Breast epithelium (tissue), 4 donors: ENCODE data around the gene IL27RA. TPM values are rescaled to one million over a fixed set of nuclear protein-coding genes. Genes with fewer than 3 reads are reported as not detected.
"Not testable (repeated sequence)": the region's sequence is repeated elsewhere in the genome, so short reads cannot be mapped to it uniquely, and the experiment has no call there.

Experiments
- DNase-seq, 2 donors: peaks; one replicate each; pipeline ENCODE4 v3.0.0-alpha.2; 2019; ENCODE audit warnings: low spot score in 2 of 2
- H3K27ac ChIP-seq, 2 donors: fragments of 200-600 bp; sonication (generic) in 1 of 2; one replicate each; pipeline ENCODE4 v1.5.1; 2016 to 2019; ENCODE audit warnings: mild to moderate bottlenecking in 1 of 2
- H3K27me3 ChIP-seq, 2 donors: fragments of 200-600 bp; sonication (generic) in 1 of 2; one replicate each; pipeline versions ENCODE4 v1.5.1 to v1.6.0; 2017 to 2019; ENCODE audit warnings: control low read depth in 1 of 2, mild to moderate bottlenecking in 1 of 2
- H3K36me3 ChIP-seq: fragments of 200-600 bp; one replicate; pipeline ENCODE4 v1.5.1; 2019
- H3K4me1 ChIP-seq, 2 donors: fragments of 200-600 bp; sonication (generic); one replicate each; pipeline ENCODE4 v1.5.1; 2016 to 2019; ENCODE audit warnings: control low read depth in 1 of 2
- H3K4me3 ChIP-seq, 3 donors: fragments of 200-600 bp; sonication (generic); 1 replicate in 2 of 3; 2 replicates in 1 of 3; pipeline ENCODE4 v1.5.1; 2016 to 2019; ENCODE audit warnings: mild to moderate bottlenecking in 3 of 3, moderate library complexity in 2 of 3
- H3K9me3 ChIP-seq, 2 donors: fragments of 200-600 bp; sonication (generic) in 1 of 2; one replicate each; pipeline ENCODE4 v1.5.1; 2016 to 2019; ENCODE audit warnings: control low read depth in 1 of 2
- POLR2A ChIP-seq: fragments of 450-650 bp; IDR thresholded peaks from one replicate; pipeline ENCODE4 v1.6.1; 2016; ENCODE audit warnings: antibody characterized with exemption, mild to moderate bottlenecking, moderate library complexity
- POLR2AphosphoS5 ChIP-seq, 3 donors: sonication (generic); formaldehyde crosslinking; IDR thresholded peaks; one replicate each; pipeline ENCODE4 v1.6.1; 2017; ENCODE audit warnings: antibody characterized with exemption in 3 of 3
- intact Hi-C: fragments of 100-400 bp; cut with DNase I; formaldehyde crosslinking; loops from one replicate; pipeline ENCODE4 v1.15.1; 2023; ENCODE audit warnings: low total_unique reads
- total RNA-seq, 3 donors: library from RNA; depleted of rRNA; stranded (reverse); fragments of >200 nt; gene quantifications; one replicate each; pipeline ENCODE4 v1.1.0, GENCODE V29; 2016
- TF ChIP-seq, protein P1 (sequence below), 3 donors: fragments of 450-650 bp; IDR thresholded peaks; one replicate each; pipeline ENCODE4 v1.5.1; 2016 to 2017; ENCODE audit warnings: antibody characterized with exemption in 3 of 3, mild to moderate bottlenecking in 3 of 3, moderate library complexity in 3 of 3

The IL27RA gene
- total RNA-seq, 3 donors from 2014 or later: 5.1 to 11.0 (median 5.2) TPM

DNA sequence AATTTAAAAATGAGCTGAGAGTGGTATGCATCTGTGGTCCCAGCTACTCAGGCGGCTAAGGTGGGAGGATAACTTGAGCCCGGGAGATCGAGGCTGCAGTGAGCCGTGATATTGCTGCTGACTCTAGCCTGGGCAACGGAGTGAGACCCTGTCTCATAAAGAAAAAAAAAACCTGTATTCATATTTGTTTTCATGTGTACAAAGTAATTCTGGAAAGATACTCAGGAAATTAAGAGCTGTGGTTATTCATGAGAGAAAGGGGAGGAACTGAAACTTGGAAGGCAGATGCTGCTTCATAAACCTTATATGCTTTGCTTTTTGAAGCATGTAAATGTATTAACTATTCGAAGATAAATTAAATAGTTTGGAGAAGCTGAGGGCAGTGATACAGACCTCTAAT is 12.5 kb upstream of the IL27RA start:
- no peak for DNase-seq
- H3K27ac ChIP-seq: no peak overlapping the region
- H3K4me1 ChIP-seq: no peaks in the 10 kb centered on the region
- no peaks in the 10 kb centered on the region for H3K27me3 ChIP-seq
- TF ChIP-seq POLR2A (no peak), POLR2AphosphoS5 (IDR thresholded peaks at IDR 0.05) (no peak)
- TF ChIP-seq, protein P1, sequence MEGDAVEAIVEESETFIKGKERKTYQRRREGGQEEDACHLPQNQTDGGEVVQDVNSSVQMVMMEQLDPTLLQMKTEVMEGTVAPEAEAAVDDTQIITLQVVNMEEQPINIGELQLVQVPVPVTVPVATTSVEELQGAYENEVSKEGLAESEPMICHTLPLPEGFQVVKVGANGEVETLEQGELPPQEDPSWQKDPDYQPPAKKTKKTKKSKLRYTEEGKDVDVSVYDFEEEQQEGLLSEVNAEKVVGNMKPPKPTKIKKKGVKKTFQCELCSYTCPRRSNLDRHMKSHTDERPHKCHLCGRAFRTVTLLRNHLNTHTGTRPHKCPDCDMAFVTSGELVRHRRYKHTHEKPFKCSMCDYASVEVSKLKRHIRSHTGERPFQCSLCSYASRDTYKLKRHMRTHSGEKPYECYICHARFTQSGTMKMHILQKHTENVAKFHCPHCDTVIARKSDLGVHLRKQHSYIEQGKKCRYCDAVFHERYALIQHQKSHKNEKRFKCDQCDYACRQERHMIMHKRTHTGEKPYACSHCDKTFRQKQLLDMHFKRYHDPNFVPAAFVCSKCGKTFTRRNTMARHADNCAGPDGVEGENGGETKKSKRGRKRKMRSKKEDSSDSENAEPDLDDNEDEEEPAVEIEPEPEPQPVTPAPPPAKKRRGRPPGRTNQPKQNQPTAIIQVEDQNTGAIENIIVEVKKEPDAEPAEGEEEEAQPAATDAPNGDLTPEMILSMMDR (IDR thresholded peaks at IDR 0.05): no peak
- intact Hi-C loops: no loop called here
- no peaks in the 10 kb centered on the region for H3K36me3 ChIP-seq
- no peaks in the 10 kb centered on the region for H3K9me3 ChIP-seq
- H3K4me3 ChIP-seq: no peak overlapping the region

DNA sequence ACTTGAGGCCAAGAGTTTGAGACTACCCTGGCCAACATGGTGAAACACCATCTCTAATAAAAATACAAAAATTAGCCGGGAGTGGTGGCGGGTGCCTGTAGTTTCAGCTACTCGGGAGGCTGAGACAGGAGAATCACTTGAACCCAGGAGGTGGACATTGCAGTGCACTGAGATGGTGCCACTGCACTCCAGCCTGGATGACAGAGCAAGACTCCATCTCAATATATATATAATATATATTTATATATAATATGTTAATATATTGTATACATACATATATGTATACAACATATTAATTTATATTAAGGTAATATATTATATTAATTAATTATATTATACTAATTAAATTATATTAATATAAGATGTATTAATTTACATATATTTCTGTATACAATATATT is 11.8 kb upstream of the IL27RA start:
- H3K9me3 ChIP-seq, DNase-seq, H3K4me3 ChIP-seq, H3K27ac ChIP-seq, intact Hi-C loops, H3K4me1 ChIP-seq, H3K36me3 ChIP-seq, H3K27me3 ChIP-seq: not testable (repeated sequence)

DNA sequence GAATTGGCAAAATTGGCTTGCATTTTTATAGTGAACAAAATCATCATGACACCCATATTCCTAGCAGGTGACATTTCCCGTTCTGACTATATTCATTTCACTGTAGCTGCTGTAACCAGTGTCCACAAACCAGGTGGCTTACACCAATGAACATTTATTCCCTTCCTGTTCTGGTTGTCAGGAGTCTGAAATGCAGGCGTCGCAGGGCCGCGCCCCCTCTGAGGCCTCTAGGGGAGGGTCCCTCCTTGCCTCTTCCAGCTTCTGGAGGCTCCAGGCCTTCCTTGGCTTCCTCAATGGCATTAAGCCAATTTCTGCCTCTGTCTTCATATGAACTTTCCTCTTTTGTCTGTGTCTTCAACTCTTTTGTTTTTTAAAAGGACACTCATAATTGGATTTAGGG is 10.1 kb upstream of the IL27RA start:
- Histone ChIP-seq H3K4me3 (no peak overlapping the region), H3K4me1 (no peaks in the 10 kb centered on the region), H3K27me3 (no peaks in the 10 kb centered on the region), H3K9me3 (no peaks in the 10 kb centered on the region), H3K36me3 (no peaks in the 10 kb centered on the region), H3K27ac (peak overlapping the region in 1 of 2 donors; percentile 61)
- DNase-seq: no peak
- intact Hi-C loops: no loop called here
- TF ChIP-seq POLR2AphosphoS5 (IDR thresholded peaks at IDR 0.05): no peak
- no peak for TF ChIP-seq POLR2A
- TF ChIP-seq, protein P1 (IDR thresholded peaks at IDR 0.05): no peak

GRCh38 chr19:14022469-14022868 is 9.1 kb upstream of the IL27RA start:
- Histone ChIP-seq H3K36me3 (no peaks in the 10 kb centered on the region), H3K27me3 (no peaks in the 10 kb centered on the region), H3K4me1 (no peaks in the 10 kb centered on the region), H3K4me3 (no peak overlapping the region), H3K9me3 (no peaks in the 10 kb centered on the region), H3K27ac (peak overlapping the region; percentile 48 to 61)
- TF ChIP-seq, protein P1 (IDR thresholded peaks at IDR 0.05): no peak
- TF ChIP-seq POLR2A: no peak
- no peak for TF ChIP-seq POLR2AphosphoS5 (IDR thresholded peaks at IDR 0.05)
- intact Hi-C loops: no loop called here
- DNase-seq: peak in 1 of 2 donors; percentile 39

- H3K9me3 ChIP-seq: no peaks in the 10 kb centered on the region
- no peaks in the 10 kb centered on the region for H3K4me1 ChIP-seq
- no peaks in the 10 kb centered on the region for H3K36me3 ChIP-seq
- no peak overlapping the region for H3K4me3 ChIP-seq
- H3K27ac ChIP-seq: peak overlapping the region; percentile 61 to 69
- TF ChIP-seq, protein P1 (IDR thresholded peaks at IDR 0.05): peak; percentile 36 to 51 (median 37)
- TF ChIP-seq POLR2AphosphoS5 (IDR thresholded peaks at IDR 0.05) (peak in 1 of 3 donors; percentile 13), POLR2A (no peak)
- DNase-seq: no peak
- intact Hi-C loops: no loop called here
- H3K27me3 ChIP-seq: no peaks in the 10 kb centered on the region
These were observed 7.9 kb upstream of the IL27RA start for GRCh38 chr19:14023404-14024235.

DNA sequence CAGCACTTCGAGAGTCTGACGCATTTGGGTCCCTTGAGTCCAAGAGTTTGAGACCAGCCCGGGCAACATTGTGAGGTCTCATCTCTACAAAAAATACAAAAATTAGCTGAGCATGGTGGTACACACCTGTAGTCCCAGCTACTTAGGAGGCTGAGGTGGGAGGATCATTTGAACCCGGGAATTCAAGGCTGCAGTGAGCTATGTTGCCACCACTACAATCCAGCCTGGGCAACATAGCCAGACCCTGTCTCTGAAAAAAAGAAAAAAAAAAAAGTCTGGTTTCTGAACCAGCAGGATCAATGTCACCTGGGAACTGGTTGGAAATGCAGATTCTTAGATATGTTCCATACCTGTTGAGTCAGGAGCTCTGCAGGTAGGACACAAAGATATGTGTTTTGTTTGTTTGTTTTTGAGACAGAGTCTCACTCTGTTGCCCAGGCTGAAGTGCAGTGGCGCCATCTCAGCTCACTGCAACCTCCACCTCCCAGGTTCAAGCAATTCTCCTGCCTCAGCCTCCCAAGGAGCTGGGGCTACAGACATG is 4.8 kb upstream of the IL27RA start:
- H3K4me1 ChIP-seq, DNase-seq, intact Hi-C loops, H3K27me3 ChIP-seq, H3K27ac ChIP-seq, H3K9me3 ChIP-seq, H3K4me3 ChIP-seq, H3K36me3 ChIP-seq: not testable (repeated sequence)
